ENCODE data around the gene CHRM3. TPM values are rescaled to one million over a fixed set of nuclear protein-coding genes. Genes with fewer than 3 reads are reported as not detected.

CHRM3 gene
- total and polyA plus RNA-seq, 2 experiments from 2014 or later = 0.93 to 1.6 TPM

DNA sequence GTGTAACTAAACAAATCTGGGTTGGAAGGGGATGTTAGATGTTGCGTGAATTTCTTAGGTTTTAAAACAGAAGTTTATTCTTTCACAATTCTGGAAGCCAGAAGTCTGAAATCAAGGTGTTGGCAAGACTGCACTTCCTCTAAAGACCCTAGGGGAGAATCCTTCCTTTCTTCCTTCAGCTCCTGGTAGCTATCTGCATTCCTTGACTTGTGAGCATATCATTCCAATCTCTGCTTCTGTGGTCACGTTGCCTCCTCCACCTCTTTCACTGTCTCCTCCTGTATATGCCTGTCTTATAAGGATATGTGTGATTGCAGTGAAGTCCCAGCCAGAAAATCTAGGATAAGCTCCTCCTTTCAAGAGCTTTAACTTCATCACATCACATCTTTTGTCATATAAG is 7.7 kb downstream of the CHRM3 start:
- Histone ChIP-seq H3K27ac (no peak overlapping the region), H3K9me3 (ENCODE audit: low read depth) (no peaks in the 10 kb centered on the region)

DNA sequence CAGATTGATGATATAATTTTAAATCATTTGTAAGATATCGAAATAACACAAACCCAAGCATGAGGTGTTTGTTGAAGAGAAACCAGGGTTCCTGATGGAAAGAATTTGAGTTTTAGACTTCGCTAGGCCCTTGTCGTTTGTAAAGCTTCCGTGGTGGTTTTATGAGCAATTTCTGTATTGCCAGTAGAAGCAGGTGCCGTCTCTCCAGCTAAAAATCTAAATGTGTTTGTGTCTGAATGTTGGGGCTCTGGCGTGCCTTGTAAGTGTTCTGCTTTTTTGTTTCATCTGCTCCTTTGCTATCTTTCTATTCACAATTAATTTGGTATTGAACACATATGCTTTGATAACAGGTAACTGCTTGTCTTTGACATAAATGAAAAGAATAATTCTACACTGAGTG is 27.5 kb downstream of the CHRM3 start:
- no peak overlapping the region for H3K4me3 ChIP-seq
- H3K4me1 ChIP-seq (ENCODE audit: low read depth) = no peaks in the 10 kb centered on the region
- no peak overlapping the region for H3K27ac ChIP-seq
- no peaks in the 10 kb centered on the region for H3K27me3 ChIP-seq
- H3K36me3 ChIP-seq = no peaks in the 10 kb centered on the region
- no peak for DNase-seq (ENCODE audit: low read depth in 1 of 2, low spot score in 1 of 2)
- no peaks in the 10 kb centered on the region for H3K9me3 ChIP-seq (ENCODE audit: low read depth)
- TF ChIP-seq, protein P1, sequence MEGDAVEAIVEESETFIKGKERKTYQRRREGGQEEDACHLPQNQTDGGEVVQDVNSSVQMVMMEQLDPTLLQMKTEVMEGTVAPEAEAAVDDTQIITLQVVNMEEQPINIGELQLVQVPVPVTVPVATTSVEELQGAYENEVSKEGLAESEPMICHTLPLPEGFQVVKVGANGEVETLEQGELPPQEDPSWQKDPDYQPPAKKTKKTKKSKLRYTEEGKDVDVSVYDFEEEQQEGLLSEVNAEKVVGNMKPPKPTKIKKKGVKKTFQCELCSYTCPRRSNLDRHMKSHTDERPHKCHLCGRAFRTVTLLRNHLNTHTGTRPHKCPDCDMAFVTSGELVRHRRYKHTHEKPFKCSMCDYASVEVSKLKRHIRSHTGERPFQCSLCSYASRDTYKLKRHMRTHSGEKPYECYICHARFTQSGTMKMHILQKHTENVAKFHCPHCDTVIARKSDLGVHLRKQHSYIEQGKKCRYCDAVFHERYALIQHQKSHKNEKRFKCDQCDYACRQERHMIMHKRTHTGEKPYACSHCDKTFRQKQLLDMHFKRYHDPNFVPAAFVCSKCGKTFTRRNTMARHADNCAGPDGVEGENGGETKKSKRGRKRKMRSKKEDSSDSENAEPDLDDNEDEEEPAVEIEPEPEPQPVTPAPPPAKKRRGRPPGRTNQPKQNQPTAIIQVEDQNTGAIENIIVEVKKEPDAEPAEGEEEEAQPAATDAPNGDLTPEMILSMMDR (IDR thresholded peaks at IDR 0.05; ENCODE audit: low read depth, low read length) = no peak

More for the DNA sequence above, 7.7 kb downstream of the CHRM3 start:
- TF ChIP-seq, protein P1 (IDR thresholded peaks at IDR 0.05; ENCODE audit: low read depth, low read length) = no peak
- H3K4me3 ChIP-seq = no peak overlapping the region
- DNase-seq (ENCODE audit: low read depth in 1 of 2, low spot score in 1 of 2) = no peak
- peaks cover 43% of the 10 kb centered on the region for H3K27me3 ChIP-seq
- H3K4me1 ChIP-seq (ENCODE audit: low read depth) = no peaks in the 10 kb centered on the region
- no peaks in the 10 kb centered on the region for H3K36me3 ChIP-seq

DNA sequence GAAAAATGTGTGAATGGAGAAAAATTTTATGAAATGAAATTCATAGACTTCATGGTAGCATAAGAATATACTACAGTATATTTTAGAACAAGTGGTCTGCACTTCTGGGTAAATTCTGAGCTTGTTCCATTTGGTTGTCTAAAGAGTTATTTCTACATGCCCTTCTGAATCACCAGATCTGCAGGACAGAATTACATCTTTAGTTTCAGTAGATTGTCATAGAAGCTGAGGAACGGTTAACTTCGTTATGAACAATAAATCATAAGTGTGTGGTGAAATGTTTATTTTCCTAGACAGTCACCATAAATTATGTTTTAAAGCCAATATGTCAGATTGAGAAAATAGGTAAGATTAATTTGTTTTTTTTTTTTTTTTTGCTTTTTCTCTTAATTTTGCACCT is 30.9 kb downstream of the CHRM3 start:
- no peaks in the 10 kb centered on the region for H3K27me3 ChIP-seq
- no peak for DNase-seq (ENCODE audit: low read depth in 1 of 2, low spot score in 1 of 2)
- H3K4me1 ChIP-seq (ENCODE audit: low read depth) = no peaks in the 10 kb centered on the region
- no peaks in the 10 kb centered on the region for H3K9me3 ChIP-seq (ENCODE audit: low read depth)
- no peaks in the 10 kb centered on the region for H3K36me3 ChIP-seq
- no peak overlapping the region for H3K4me3 ChIP-seq
- TF ChIP-seq, protein P1 (IDR thresholded peaks at IDR 0.05; ENCODE audit: low read depth, low read length) = no peak
- H3K27ac ChIP-seq = no peak overlapping the region

DNA sequence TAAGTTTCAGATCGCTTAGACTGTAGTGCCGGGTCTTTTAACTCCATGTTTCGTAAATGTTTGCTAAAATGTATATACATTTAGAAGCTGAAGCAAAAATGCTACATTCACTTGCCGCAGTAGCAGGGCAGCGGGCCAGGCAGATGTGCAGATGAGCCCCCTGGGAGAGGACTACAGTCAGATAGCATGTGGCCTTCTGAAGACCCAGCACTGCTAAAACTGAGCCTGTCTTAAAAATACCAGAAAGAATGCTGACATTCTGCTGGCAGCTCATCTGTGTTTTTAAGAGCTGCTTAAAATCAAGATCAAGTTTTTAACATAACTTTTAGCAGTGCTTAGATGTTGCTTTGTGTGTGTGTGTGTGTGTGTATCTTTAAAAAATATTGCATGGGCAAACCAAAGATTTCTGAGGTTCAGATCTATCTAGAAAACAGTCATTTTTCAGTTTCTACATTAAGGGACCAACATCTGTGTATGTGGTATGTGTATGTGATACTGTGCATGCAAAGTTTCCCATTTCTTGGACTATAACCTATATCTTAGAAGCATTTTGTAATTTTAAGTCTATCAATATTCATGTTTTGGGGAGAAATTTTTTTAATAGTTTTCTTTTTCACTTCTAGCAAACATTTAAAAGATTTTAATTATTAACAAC is 31.7 kb downstream of the CHRM3 start:
- no peaks in the 10 kb centered on the region for H3K36me3 ChIP-seq
- H3K4me1 ChIP-seq (ENCODE audit: low read depth) = no peaks in the 10 kb centered on the region
- H3K9me3 ChIP-seq (ENCODE audit: low read depth) = no peaks in the 10 kb centered on the region
- H3K27me3 ChIP-seq = no peaks in the 10 kb centered on the region
- H3K27ac ChIP-seq = no peak overlapping the region
- TF ChIP-seq, protein P1 (IDR thresholded peaks at IDR 0.05; ENCODE audit: low read depth, low read length) = no peak
- DNase-seq (ENCODE audit: low read depth in 1 of 2, low spot score in 1 of 2) = no peak
- H3K4me3 ChIP-seq = no peak overlapping the region

DNA sequence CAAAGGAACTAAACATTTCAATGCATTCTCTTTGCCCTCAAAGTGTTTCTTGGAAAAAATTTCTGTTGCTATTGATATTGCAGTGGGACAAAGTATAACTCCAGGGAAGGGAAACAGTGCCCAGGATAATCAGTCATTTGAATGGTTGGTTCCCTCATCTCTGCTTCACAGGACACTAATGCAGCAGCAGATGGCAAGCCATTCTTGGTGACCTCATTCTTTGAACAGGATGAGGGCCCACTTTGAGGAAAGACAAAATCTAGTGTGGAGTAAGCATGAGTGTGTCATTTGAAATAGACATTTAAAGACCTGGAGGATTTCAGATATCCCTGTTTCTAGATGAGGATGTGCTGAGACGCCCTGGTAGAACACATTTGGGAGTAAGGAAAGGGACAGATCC is 32.3 kb downstream of the CHRM3 start:
- no peak overlapping the region for H3K27ac ChIP-seq
- H3K9me3 ChIP-seq (ENCODE audit: low read depth) = no peaks in the 10 kb centered on the region
- DNase-seq (ENCODE audit: low read depth in 1 of 2, low spot score in 1 of 2) = no peak
- H3K27me3 ChIP-seq = no peaks in the 10 kb centered on the region
- no peak overlapping the region for H3K4me3 ChIP-seq
- TF ChIP-seq, protein P1 (IDR thresholded peaks at IDR 0.05; ENCODE audit: low read depth, low read length) = no peak
- H3K4me1 ChIP-seq (ENCODE audit: low read depth) = no peaks in the 10 kb centered on the region
- H3K36me3 ChIP-seq = no peaks in the 10 kb centered on the region

Measured in cardiac muscle cell (in vitro differentiated cells and primary cell).